Measurements from ENCODE around the gene FOXP2.

FOXP2 gene

DNA sequence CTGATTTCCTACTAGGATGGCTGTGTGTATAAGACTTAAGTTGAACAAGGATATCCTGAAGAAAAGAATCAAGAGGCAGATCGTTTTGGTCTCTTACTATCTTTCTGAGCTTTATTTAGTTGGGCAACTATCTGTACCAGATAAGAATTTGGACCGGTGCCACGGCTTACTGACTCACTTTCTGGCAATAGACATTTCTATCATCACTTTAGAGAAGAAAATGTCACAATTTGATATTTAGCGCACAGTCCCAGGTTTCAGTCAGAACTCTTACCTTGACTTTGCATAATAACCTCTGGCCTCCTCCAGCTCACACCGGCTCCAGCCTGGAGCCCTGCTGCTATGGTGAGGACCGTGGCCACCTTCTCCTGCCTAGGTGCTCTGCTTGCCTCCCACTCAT is 289.1 kb downstream of the FOXP2 start:
- H3K9me3 ChIP-seq (ENCODE audit: insufficient read depth, low read depth, low read length), result no peaks in the 10 kb centered on the region
- no peaks in the 10 kb centered on the region for H3K27me3 ChIP-seq (ENCODE audit: insufficient read depth, low read length)
- no peaks in the 10 kb centered on the region for H3K36me3 ChIP-seq (ENCODE audit: insufficient read depth, low read depth, low read length)
- H3K4me1 ChIP-seq (ENCODE audit: insufficient read depth, low read length), result peaks cover 2% of the 10 kb centered on the region; the same call in 1 of the 2 replicates
- H3K27ac ChIP-seq (ENCODE audit: low read length), result no peak overlapping the region
- no peak overlapping the region for H3K9ac ChIP-seq (ENCODE audit: low read depth, low read length)
- no peak overlapping the region for H3K4me3 ChIP-seq (ENCODE audit: low read length)

GRCh38 chr7:114708646-114709045 is 294.0 kb downstream of the FOXP2 start:
- no peak overlapping the region for H3K4me3 ChIP-seq (ENCODE audit: low read length)
- no peak overlapping the region for H3K9ac ChIP-seq (ENCODE audit: low read depth, low read length)
- no peaks in the 10 kb centered on the region for H3K36me3 ChIP-seq (ENCODE audit: insufficient read depth, low read depth, low read length)
- no peaks in the 10 kb centered on the region for H3K9me3 ChIP-seq (ENCODE audit: insufficient read depth, low read depth, low read length)
- no peaks in the 10 kb centered on the region for H3K27me3 ChIP-seq (ENCODE audit: insufficient read depth, low read length)
- no peak overlapping the region for H3K27ac ChIP-seq (ENCODE audit: low read length)
- H3K4me1 ChIP-seq (ENCODE audit: insufficient read depth, low read length), result peaks cover 26% of the 10 kb centered on the region

DNA sequence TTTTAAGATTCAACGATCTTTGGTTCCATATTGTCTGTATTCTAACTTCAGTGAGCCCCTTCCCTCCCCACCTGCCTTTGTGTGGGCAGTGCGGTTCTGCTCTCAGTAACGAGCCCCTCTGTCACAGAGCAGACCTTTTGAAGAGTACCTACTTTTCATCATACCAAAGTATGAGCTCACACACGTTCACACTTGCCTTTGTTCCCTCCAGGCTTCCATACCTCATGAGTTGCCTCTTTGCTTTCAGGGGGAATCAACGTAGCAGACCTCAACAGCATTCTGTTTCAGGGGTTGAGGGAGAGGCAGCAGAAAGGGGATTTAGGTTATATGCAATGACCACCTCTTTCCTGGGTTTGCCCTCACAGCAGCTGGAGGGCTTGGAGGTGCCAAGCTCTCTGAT is 295.9 kb downstream of the FOXP2 start:
- H3K36me3 ChIP-seq (ENCODE audit: insufficient read depth, low read depth, low read length), result no peaks in the 10 kb centered on the region
- no peak overlapping the region for H3K4me3 ChIP-seq (ENCODE audit: low read length)
- no peak overlapping the region for H3K9ac ChIP-seq (ENCODE audit: low read depth, low read length)
- no peak overlapping the region for H3K27ac ChIP-seq (ENCODE audit: low read length)
- no peaks in the 10 kb centered on the region for H3K9me3 ChIP-seq (ENCODE audit: insufficient read depth, low read depth, low read length)
- no peaks in the 10 kb centered on the region for H3K27me3 ChIP-seq (ENCODE audit: insufficient read depth, low read length)
- peaks cover 26% of the 10 kb centered on the region for H3K4me1 ChIP-seq (ENCODE audit: insufficient read depth, low read length)

GRCh38 chr7:114711241-114711640 is 296.6 kb downstream of the FOXP2 start:
- Histone ChIP-seq H3K27ac (ENCODE audit: low read length) (no peak overlapping the region), H3K27me3 (ENCODE audit: insufficient read depth, low read length) (no peaks in the 10 kb centered on the region), H3K4me1 (ENCODE audit: insufficient read depth, low read length) (peaks cover 26% of the 10 kb centered on the region), H3K4me3 (ENCODE audit: low read length) (no peak overlapping the region), H3K9ac (ENCODE audit: low read depth, low read length) (no peak overlapping the region), H3K9me3 (ENCODE audit: insufficient read depth, low read depth, low read length) (no peaks in the 10 kb centered on the region), H3K36me3 (ENCODE audit: insufficient read depth, low read depth, low read length) (no peaks in the 10 kb centered on the region)

DNA sequence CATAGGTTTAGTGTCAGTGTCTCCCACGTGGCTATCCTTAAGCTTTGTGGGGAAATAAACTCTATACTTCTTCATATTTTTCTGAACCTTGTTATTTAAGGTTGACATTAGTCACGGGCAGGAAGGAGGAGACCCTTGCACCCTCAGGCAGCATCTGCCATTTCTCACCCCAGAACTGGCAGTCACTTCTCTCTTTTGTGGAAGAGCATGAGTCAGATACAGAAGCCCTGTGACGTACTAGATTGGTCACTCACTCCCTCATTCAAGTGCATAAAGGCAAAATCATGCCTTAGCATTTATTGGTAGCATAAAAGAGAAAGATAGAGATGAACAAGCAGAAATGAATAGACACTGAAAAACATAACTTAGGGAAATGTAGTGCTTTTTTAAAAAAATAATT is 301.3 kb downstream of the FOXP2 start:
- peaks cover 8% of the 10 kb centered on the region for H3K4me1 ChIP-seq (ENCODE audit: insufficient read depth, low read length)
- H3K9ac ChIP-seq (ENCODE audit: low read depth, low read length), result no peak overlapping the region
- H3K36me3 ChIP-seq (ENCODE audit: insufficient read depth, low read depth, low read length), result no peaks in the 10 kb centered on the region
- H3K4me3 ChIP-seq (ENCODE audit: low read length), result no peak overlapping the region
- no peaks in the 10 kb centered on the region for H3K9me3 ChIP-seq (ENCODE audit: insufficient read depth, low read depth, low read length)
- H3K27ac ChIP-seq (ENCODE audit: low read length), result no peak overlapping the region
- no peaks in the 10 kb centered on the region for H3K27me3 ChIP-seq (ENCODE audit: insufficient read depth, low read length)

DNA sequence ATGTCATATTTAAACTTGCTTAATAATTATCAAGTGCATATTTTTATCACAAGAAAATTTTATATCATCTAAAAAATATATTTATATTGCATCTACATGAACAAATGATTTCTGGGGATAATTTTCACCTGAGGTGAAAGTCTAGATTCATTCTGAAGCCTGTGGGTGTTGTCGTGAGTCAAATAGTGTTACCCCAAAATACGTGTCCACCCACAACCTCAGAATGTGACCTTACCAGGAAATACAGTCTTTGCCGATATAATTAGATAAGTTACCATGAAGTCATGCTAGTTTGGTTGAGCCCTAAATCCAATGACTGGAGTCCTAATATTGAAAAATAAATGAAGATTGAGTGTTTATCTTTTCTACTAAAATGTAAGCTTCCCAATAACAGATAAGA is 304.2 kb downstream of the FOXP2 start:
- H3K36me3 ChIP-seq (ENCODE audit: insufficient read depth, low read depth, low read length), result no peaks in the 10 kb centered on the region
- no peak overlapping the region for H3K9ac ChIP-seq (ENCODE audit: low read depth, low read length)
- H3K4me3 ChIP-seq (ENCODE audit: low read length), result no peak overlapping the region
- no peaks in the 10 kb centered on the region for H3K4me1 ChIP-seq (ENCODE audit: insufficient read depth, low read length)
- no peaks in the 10 kb centered on the region for H3K27me3 ChIP-seq (ENCODE audit: insufficient read depth, low read length)
- H3K27ac ChIP-seq (ENCODE audit: low read length), result no peak overlapping the region
- no peaks in the 10 kb centered on the region for H3K9me3 ChIP-seq (ENCODE audit: insufficient read depth, low read depth, low read length)

GRCh38 chr7:114720725-114721124 is 306.1 kb downstream of the FOXP2 start:
- Histone ChIP-seq H3K27ac (ENCODE audit: low read length) (no peak overlapping the region), H3K4me3 (ENCODE audit: low read length) (no peak overlapping the region), H3K9me3 (ENCODE audit: insufficient read depth, low read depth, low read length) (no peaks in the 10 kb centered on the region), H3K27me3 (ENCODE audit: insufficient read depth, low read length) (no peaks in the 10 kb centered on the region), H3K9ac (ENCODE audit: low read depth, low read length) (no peak overlapping the region), H3K36me3 (ENCODE audit: insufficient read depth, low read depth, low read length) (no peaks in the 10 kb centered on the region), H3K4me1 (ENCODE audit: insufficient read depth, low read length) (no peaks in the 10 kb centered on the region)

GRCh38 chr7:114722562-114722961 is 307.9 kb downstream of the FOXP2 start:
- Histone ChIP-seq H3K27me3 (ENCODE audit: insufficient read depth, low read length) (no peaks in the 10 kb centered on the region), H3K4me3 (ENCODE audit: low read length) (no peak overlapping the region), H3K27ac (ENCODE audit: low read length) (no peak overlapping the region), H3K4me1 (ENCODE audit: insufficient read depth, low read length) (no peaks in the 10 kb centered on the region), H3K36me3 (ENCODE audit: insufficient read depth, low read depth, low read length) (no peaks in the 10 kb centered on the region), H3K9me3 (ENCODE audit: insufficient read depth, low read depth, low read length) (no peaks in the 10 kb centered on the region), H3K9ac (ENCODE audit: low read depth, low read length) (no peak overlapping the region)

GRCh38 chr7:114723308-114723707 is 308.7 kb downstream of the FOXP2 start:
- H3K36me3 ChIP-seq (ENCODE audit: insufficient read depth, low read depth, low read length), result no peaks in the 10 kb centered on the region
- H3K9ac ChIP-seq (ENCODE audit: low read depth, low read length), result no peak overlapping the region

GRCh38 chr7:114740095-114740494 is 325.5 kb downstream of the FOXP2 start:
- Histone ChIP-seq H3K4me1 (ENCODE audit: insufficient read depth, low read length) (no peaks in the 10 kb centered on the region), H3K27me3 (ENCODE audit: insufficient read depth, low read length) (no peaks in the 10 kb centered on the region), H3K27ac (ENCODE audit: low read length) (no peak overlapping the region), H3K9ac (ENCODE audit: low read depth, low read length) (no peak overlapping the region), H3K36me3 (ENCODE audit: insufficient read depth, low read depth, low read length) (no peaks in the 10 kb centered on the region), H3K9me3 (ENCODE audit: insufficient read depth, low read depth, low read length) (no peaks in the 10 kb centered on the region), H3K4me3 (ENCODE audit: low read length) (no peak overlapping the region)

More at GRCh38 chr7:114723308-114723707, 308.7 kb downstream of the FOXP2 start:
- Histone ChIP-seq H3K4me3 (ENCODE audit: low read length) (no peak overlapping the region), H3K4me1 (ENCODE audit: insufficient read depth, low read length) (no peaks in the 10 kb centered on the region), H3K27ac (ENCODE audit: low read length) (no peak overlapping the region), H3K9me3 (ENCODE audit: insufficient read depth, low read depth, low read length) (no peaks in the 10 kb centered on the region), H3K27me3 (ENCODE audit: insufficient read depth, low read length) (no peaks in the 10 kb centered on the region)

DNA sequence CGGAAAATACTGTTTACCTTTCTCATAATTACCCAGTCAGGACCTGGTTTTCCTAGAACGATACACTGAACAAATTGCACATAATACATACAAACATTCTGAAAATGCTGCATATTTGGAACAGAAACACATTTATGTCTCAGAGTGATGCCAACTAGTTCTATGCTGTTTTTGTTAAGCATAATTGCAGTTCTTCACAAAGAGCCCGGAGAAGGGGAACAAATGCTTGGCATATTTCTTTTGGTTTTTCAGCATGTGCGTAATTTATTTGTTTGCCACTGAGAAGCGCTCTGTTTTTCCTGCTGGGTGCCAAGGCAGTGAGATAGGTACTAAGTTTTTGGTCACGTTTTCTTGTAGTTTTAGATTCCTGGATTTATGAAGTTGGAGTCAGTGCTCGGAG is 326.3 kb downstream of the FOXP2 start:
- H3K9ac ChIP-seq (ENCODE audit: low read depth, low read length), result no peak overlapping the region
- H3K27me3 ChIP-seq (ENCODE audit: insufficient read depth, low read length), result no peaks in the 10 kb centered on the region
- no peak overlapping the region for H3K4me3 ChIP-seq (ENCODE audit: low read length)
- no peaks in the 10 kb centered on the region for H3K36me3 ChIP-seq (ENCODE audit: insufficient read depth, low read depth, low read length)
- H3K4me1 ChIP-seq (ENCODE audit: insufficient read depth, low read length), result no peaks in the 10 kb centered on the region
- H3K9me3 ChIP-seq (ENCODE audit: insufficient read depth, low read depth, low read length), result no peaks in the 10 kb centered on the region
- no peak overlapping the region for H3K27ac ChIP-seq (ENCODE audit: low read length)

GRCh38 chr7:114741911-114742310 is 327.3 kb downstream of the FOXP2 start:
- H3K4me3 ChIP-seq (ENCODE audit: low read length), result no peak overlapping the region
- no peaks in the 10 kb centered on the region for H3K4me1 ChIP-seq (ENCODE audit: insufficient read depth, low read length)
- no peak overlapping the region for H3K9ac ChIP-seq (ENCODE audit: low read depth, low read length)
- no peak overlapping the region for H3K27ac ChIP-seq (ENCODE audit: low read length)
- no peaks in the 10 kb centered on the region for H3K9me3 ChIP-seq (ENCODE audit: insufficient read depth, low read depth, low read length)
- H3K27me3 ChIP-seq (ENCODE audit: insufficient read depth, low read length), result no peaks in the 10 kb centered on the region
- no peaks in the 10 kb centered on the region for H3K36me3 ChIP-seq (ENCODE audit: insufficient read depth, low read depth, low read length)
